Adrenal gland (tissue), 12 donors: Measurements from ENCODE around the gene LOXHD1. TPM values are rescaled to one million over a fixed set of nuclear protein-coding genes. Genes with fewer than 3 reads are reported as not detected.

ENCODE experiments used
- DNase-seq, 7 donors: peaks; one replicate each; pipeline ENCODE4 v3.0.0-alpha.2; 2019 to 2020
- H3K27ac ChIP-seq, 5 donors: fragments of 200-600 bp; sonication (generic) in 4 of 5; 1 replicate in 3 of 5; 2 replicates in 2 of 5; pipeline versions ENCODE4 v1.5.1 to v1.8.0; 2016 to 2020; ENCODE audit warnings: mild to moderate bottlenecking in 1 of 5
- H3K27me3 ChIP-seq: fragments of 200-600 bp; 2 replicates; pipeline ENCODE4 v1.8.0; 2021
- H3K36me3 ChIP-seq, 2 donors: fragments of 200-600 bp; replicated peaks in 1 of 2; 1 replicate in 1 of 2; 2 replicates in 1 of 2; pipeline versions ENCODE4 v1.5.1 to v1.8.0; 2018 to 2022
- H3K4me1 ChIP-seq, 2 donors: fragments of 200-600 bp; replicated peaks in 1 of 2; 1 replicate in 1 of 2; 2 replicates in 1 of 2; pipeline versions ENCODE4 v1.5.1 to v1.8.0; 2018 to 2021
- H3K4me3 ChIP-seq, 4 donors: fragments of 200-600 bp; sonication (generic) in 3 of 4; one replicate each; pipeline ENCODE4 v1.5.1; 2016 to 2018
- H3K9me3 ChIP-seq, 3 donors: fragments of 200-600 bp; sonication (generic) in 1 of 3; replicated peaks in 1 of 3; 1 replicate in 2 of 3; 2 replicates in 1 of 3; pipeline versions ENCODE4 v1.5.1 to v1.8.0; 2016 to 2021
- CTCF ChIP-seq, 6 experiments: fragments of 450-650 bp in 4 of 6; fragments of 200-600 bp in 2 of 6; sonication (generic) in 1 of 6; IDR thresholded peaks; 1 replicate in 5 of 6; 2 replicates in 1 of 6; pipeline versions ENCODE4 v1.5.1 to v1.8.0; 2016 to 2021; ENCODE audit warnings: antibody characterized with exemption in 6 of 6, mild to moderate bottlenecking in 2 of 6, moderate library complexity in 1 of 6
- POLR2A ChIP-seq, 2 donors: fragments of 450-650 bp; IDR thresholded peaks; one replicate each; pipeline ENCODE4 v1.6.1; 2017; ENCODE audit warnings: antibody characterized with exemption in 2 of 2, mild to moderate bottlenecking in 2 of 2, moderate library complexity in 1 of 2
- WGBS, 4 donors: extraction: QIAGEN DNeasy Blood & Tissue Kit in 2 of 4; methylation state at CpG; one replicate each; pipeline versions ENCODE4 v1.1.5 to v1.1.7; 2013 to 2017; 5-methylcytosine and 5-hydroxymethylcytosine counted together
- intact Hi-C, 2 donors: fragments of 100-400 bp; cut with DNase I; formaldehyde crosslinking; loops; one replicate each; pipeline versions ENCODE4 v1.14.1 to v1.15.0; 2022 to 2023
- polyA plus RNA-seq, 3 donors: library from polyadenylated mRNA; stranded (reverse); fragments of 200-250 nt in 2 of 3; fragments of 350-450 nt in 1 of 3; fragmentation: Illumina TruSeq in 1 of 3; extraction: RNeasy Lipid Tissue Mini Kit (QIAGEN cat#74804) in 1 of 3; gene quantifications; one replicate each; pipeline ENCODE4 v1.2.3, GENCODE V29; 2013 to 2014
- total RNA-seq, 9 donors: library from RNA; depleted of rRNA in 4 of 9; stranded (reverse); fragments of >200 nt in 4 of 9; fragments of 120-200 nt in 1 of 9; fragmentation: NEBNext Ultra II Directional in 1 of 9; extraction: Animal tissue kit (Norgen Biotek cat#: 25700) in 1 of 9; gene quantifications; one replicate each; pipeline versions ENCODE4 v1.1.0 to v1.2.4, GENCODE V29; 2013 to 2023
- donor health status: healthy with polysubstance abuse.
- donor health status: Bipolar disorder and iron deficiency.
- donor health status: DM: yes; HTN: yes; CAD: no.
- donor health status: DM: no; HTN: no; CAD: no.
- donor health status: DM: no; HTN: no; CAD: no.
- donor health status: DM: yes; HTN: yes; CAD: no.

The LOXHD1 gene
- total and polyA plus RNA-seq, 12 donors = 0.08 to 0.30 (median 0.16) TPM; not detected in 7

- no peaks in the 10 kb centered on the region for H3K9me3 ChIP-seq
- H3K36me3 ChIP-seq = no peaks in the 10 kb centered on the region
- peak overlapping the region in 3 of 5 donors; percentile 33 to 61 (median 53) for H3K27ac ChIP-seq
- peaks cover 13 to 20% of the 10 kb centered on the region in 2 donors for H3K4me1 ChIP-seq
- no peak overlapping the region for H3K4me3 ChIP-seq
- TF ChIP-seq POLR2A (IDR thresholded peaks at IDR 0.05) = no peak
- no peak for TF ChIP-seq CTCF (IDR thresholded peaks at IDR 0.05)
- 38 to 48% (median 43%) methylated on average over 2 to 3 of the region's 3 CpGs for WGBS, 4 donors
- H3K27me3 ChIP-seq = no peaks in the 10 kb centered on the region
- intact Hi-C loops = no loop called here
- peak; percentile 73 to 90 (median 86) for DNase-seq
Measured at GRCh38 chr18:46696268-46696667, 39.2 kb upstream of the LOXHD1 start.

GRCh38 chr18:46693996-46694395 is 37.0 kb upstream of the LOXHD1 start:
- no peak overlapping the region for H3K4me3 ChIP-seq
- no peaks in the 10 kb centered on the region for H3K9me3 ChIP-seq
- DNase-seq = no peak
- H3K36me3 ChIP-seq = no peaks in the 10 kb centered on the region
- peaks cover 13 to 27% of the 10 kb centered on the region in 2 donors for H3K4me1 ChIP-seq
- no peak overlapping the region for H3K27ac ChIP-seq
- no peaks in the 10 kb centered on the region for H3K27me3 ChIP-seq
- 92 to 95% (median 93%) methylated on average over 2 of the region's 2 CpGs for WGBS, 4 donors
- no peak for TF ChIP-seq CTCF (IDR thresholded peaks at IDR 0.05)
- no peak for TF ChIP-seq POLR2A (IDR thresholded peaks at IDR 0.05)
- intact Hi-C loops = no loop called here

- 83 to 93% (median 87%) methylated on average over 12 of the region's 12 CpGs for WGBS, 4 donors
- intact Hi-C loops = no loop called here
- H3K4me1 ChIP-seq = peaks cover 0 to 8% of the 10 kb centered on the region in 2 donors
- H3K4me3 ChIP-seq = no peak overlapping the region
- no peaks in the 10 kb centered on the region for H3K36me3 ChIP-seq
- H3K9me3 ChIP-seq = no peaks in the 10 kb centered on the region
- no peak overlapping the region for H3K27ac ChIP-seq
- DNase-seq = no peak
- H3K27me3 ChIP-seq = no peaks in the 10 kb centered on the region
- no peak for TF ChIP-seq POLR2A (IDR thresholded peaks at IDR 0.05)
- TF ChIP-seq CTCF (IDR thresholded peaks at IDR 0.05) = no peak
Measured at GRCh38 chr18:46688853-46689525, 32.0 kb upstream of the LOXHD1 start.

- Histone ChIP-seq H3K4me3 (no peak overlapping the region), H3K27ac (no peak overlapping the region), H3K36me3 (no peaks in the 10 kb centered on the region), H3K4me1 (peaks cover 0 to 6% of the 10 kb centered on the region in 2 donors), H3K9me3 (no peaks in the 10 kb centered on the region), H3K27me3 (no peaks in the 10 kb centered on the region)
- TF ChIP-seq CTCF (IDR thresholded peaks at IDR 0.05) (no peak), POLR2A (IDR thresholded peaks at IDR 0.05) (no peak)
- DNase-seq = no peak
- intact Hi-C loops = no loop called here
- WGBS, 4 donors = 89 to 96% (median 92%) methylated on average over 8 to 9 of the region's 9 CpGs
Measured at GRCh38 chr18:46686186-46686585, 29.2 kb upstream of the LOXHD1 start.
